Liver (tissue), 9 donors: ENCODE results near the gene MEIS2. TPM values are rescaled to one million over a fixed set of nuclear protein-coding genes. Genes with fewer than 3 reads are reported as not detected.
A peak's percentile ranks its signal among the peaks of the same experiment; 100 is the strongest.

Experiments
- DNase-seq: peaks from one replicate; pipeline ENCODE4 v3.0.0-alpha.2; 2017; ENCODE audit warnings: low spot score
- H3K27ac ChIP-seq, 2 donors: one replicate each; pipeline ENCODE4 v1.7.0; 2013; ENCODE audit warnings: inconsistent platforms in 2 of 2, low read length in 2 of 2, control low read depth in 1 of 2, low read depth in 1 of 2, mild to moderate bottlenecking in 1 of 2
- H3K27me3 ChIP-seq, 4 donors: one replicate each; pipeline versions ENCODE4 v1.6.1 to v1.7.0; 2013; ENCODE audit warnings: low read length in 3 of 4, inconsistent platforms in 1 of 4, mild to moderate bottlenecking in 1 of 4, moderate library complexity in 1 of 4; ENCODE audit not compliant: control insufficient read depth in 4 of 4, insufficient read depth in 4 of 4
- H3K36me3 ChIP-seq, 4 donors: one replicate each; pipeline versions ENCODE4 v1.6.1 to v1.7.0; 2013; ENCODE audit warnings: low read length in 3 of 4, mild to moderate bottlenecking in 3 of 4, low read depth in 1 of 4, moderate library complexity in 1 of 4; ENCODE audit not compliant: control insufficient read depth in 4 of 4, insufficient read depth in 3 of 4
- H3K4me1 ChIP-seq, 4 donors: one replicate each; pipeline versions ENCODE4 v1.6.1 to v1.7.0; 2013; ENCODE audit warnings: low read length in 3 of 4, mild to moderate bottlenecking in 3 of 4, moderate library complexity in 1 of 4; ENCODE audit not compliant: control insufficient read depth in 4 of 4, insufficient read depth in 4 of 4
- H3K4me3 ChIP-seq, 3 donors: one replicate each; pipeline versions ENCODE4 v1.6.1 to v1.7.0; 2013; ENCODE audit warnings: low read length in 3 of 3, control low read depth in 1 of 3, low read depth in 1 of 3, mild to moderate bottlenecking in 1 of 3
- H3K9ac ChIP-seq, 2 donors: one replicate each; pipeline ENCODE4 v1.7.0; 2013; ENCODE audit warnings: low read length in 2 of 2, mild to moderate bottlenecking in 2 of 2, moderate library complexity in 2 of 2, control low read depth in 1 of 2, low read depth in 1 of 2
- H3K9me3 ChIP-seq, 4 donors: one replicate each; pipeline versions ENCODE4 v1.6.1 to v1.7.0; 2013; ENCODE audit warnings: low read length in 3 of 4; ENCODE audit not compliant: control insufficient read depth in 4 of 4
- CTCF ChIP-seq: fragments of 150-350 bp; IDR thresholded peaks from 2 replicates; pipeline ENCODE4 v1.5.1; 2017; ENCODE audit warnings: improper control_type of control experiment, low read depth, low read length; ENCODE audit not compliant: missing input control
- EGR1 ChIP-seq, 2 donors: IDR thresholded peaks; 2 replicates each; pipeline ENCODE4 v1.6.1; 2016 to 2018; ENCODE audit warnings: antibody characterized with exemption in 2 of 2, low read depth in 2 of 2
- FOXA1 ChIP-seq: IDR thresholded peaks from 2 replicates; pipeline ENCODE4 v1.6.1; 2016; ENCODE audit warnings: antibody characterized with exemption
- FOXA2 ChIP-seq: IDR thresholded peaks from 2 replicates; pipeline ENCODE4 v1.6.1; 2016; ENCODE audit warnings: antibody characterized with exemption
- GABPA ChIP-seq, 2 donors: IDR thresholded peaks in 1 of 2; conservative IDR thresholded peaks in 1 of 2; 2 replicates each; pipeline ENCODE4 v1.6.1; 2016; ENCODE audit warnings: antibody characterized with exemption in 2 of 2, mild to moderate bottlenecking in 1 of 2, moderate library complexity in 1 of 2
- HNF4A ChIP-seq, 2 donors: conservative IDR thresholded peaks; 2 replicates each; pipeline ENCODE4 v1.6.1; 2016; ENCODE audit warnings: antibody characterized with exemption in 2 of 2, mild to moderate bottlenecking in 2 of 2
- HNF4G ChIP-seq: IDR thresholded peaks from 2 replicates; pipeline ENCODE4 v1.6.1; 2016; ENCODE audit warnings: antibody characterized with exemption
- JUND ChIP-seq, 2 donors: IDR thresholded peaks; 2 replicates each; pipeline ENCODE4 v1.6.1; 2016; ENCODE audit warnings: antibody characterized with exemption in 2 of 2
- NR2F2 ChIP-seq: IDR thresholded peaks from 2 replicates; pipeline ENCODE4 v1.6.1; 2016; ENCODE audit warnings: antibody characterized with exemption
- RAD21 ChIP-seq, 2 donors: IDR thresholded peaks; 2 replicates each; pipeline ENCODE4 v1.6.1; 2016; ENCODE audit warnings: antibody characterized with exemption in 2 of 2, mild to moderate bottlenecking in 2 of 2
- REST ChIP-seq: IDR thresholded peaks from 2 replicates; pipeline ENCODE4 v1.6.1; 2016; ENCODE audit warnings: antibody characterized with exemption, mild to moderate bottlenecking
- RXRA ChIP-seq, 2 donors: IDR thresholded peaks; 2 replicates each; pipeline ENCODE4 v1.6.1; 2017 to 2018; ENCODE audit warnings: antibody characterized with exemption in 2 of 2, mild to moderate bottlenecking in 1 of 2
- SP1 ChIP-seq: IDR thresholded peaks from 2 replicates; pipeline ENCODE4 v1.6.1; 2018; ENCODE audit warnings: antibody characterized with exemption, mild to moderate bottlenecking
- YY1 ChIP-seq: IDR thresholded peaks from 2 replicates; pipeline ENCODE4 v1.6.1; 2016; ENCODE audit warnings: antibody characterized with exemption, mild to moderate bottlenecking
- ZBTB33 ChIP-seq: IDR thresholded peaks from 2 replicates; pipeline ENCODE4 v1.6.1; 2016; ENCODE audit warnings: antibody characterized with exemption
- WGBS: extraction: QIAGEN DNeasy Blood & Tissue Kit; methylation state at CpG from one replicate; pipeline ENCODE4 v1.1.7; 2013; 5-methylcytosine and 5-hydroxymethylcytosine counted together
- polyA plus RNA-seq, 2 donors: library from polyadenylated mRNA; stranded (reverse) in 1 of 2; unstranded in 1 of 2; fragments of 200-250 nt in 1 of 2; fragments of >200 nt in 1 of 2; fragmentation: Nextera tagmentation in 1 of 2; extraction: Ambion mirVana in 1 of 2; gene quantifications; one replicate each; pipeline versions ENCODE4 v1.2.1 to v1.2.3, GENCODE V29; 2013 to 2015
- total RNA-seq, 2 donors: library from RNA; depleted of rRNA; stranded (reverse); fragments of >200 nt; gene quantifications; one replicate each; pipeline ENCODE4 v1.2.3, GENCODE V29; 2014
- donor health status: healthy.
- donor health status: healthy.
- donor health status: healthy.
- donor health status: healthy.
- donor health status: healthy.

Gene MEIS2
- total and polyA plus RNA-seq, 4 donors, result 3.9 to 12.6 (median 7.6) TPM

- Histone ChIP-seq H3K36me3 (peaks cover 0 to 6% (median under 1%) of the 10 kb centered on the region in 4 donors), H3K27me3 (no peaks in the 10 kb centered on the region), H3K9me3 (no peaks in the 10 kb centered on the region), H3K4me1 (peaks cover 0 to 11% (median 8%) of the 10 kb centered on the region in 4 donors), H3K9ac (no peak overlapping the region), H3K4me3 (no peak overlapping the region), H3K27ac (no peak overlapping the region)
- no peak for DNase-seq
- WGBS, result 38% methylated on average over 1 of the region's 1 CpG
- TF ChIP-seq HNF4A (conservative IDR thresholded peaks at IDR 0.05), result peak; percentile 46 to 62
- peak; percentile 38 for TF ChIP-seq SP1
- peak; percentile 76 for TF ChIP-seq FOXA1
- peak; percentile 24 for TF ChIP-seq YY1
- TF ChIP-seq RAD21 (IDR thresholded peaks at IDR 0.05), result peak; percentile 9 to 21
- peak; percentile 89 for TF ChIP-seq FOXA2
- no peak for TF ChIP-seq CTCF
- peak in 1 of 2 donors; percentile 43 for TF ChIP-seq JUND (IDR thresholded peaks at IDR 0.05)
- peak in 1 of 2 donors; percentile 38 for TF ChIP-seq RXRA (IDR thresholded peaks at IDR 0.05)
- TF ChIP-seq REST, result no peak
- TF ChIP-seq HNF4G, result no peak
Observed at GRCh38 chr15:37009288-37009687, 91.1 kb downstream of the MEIS2 start.

DNA sequence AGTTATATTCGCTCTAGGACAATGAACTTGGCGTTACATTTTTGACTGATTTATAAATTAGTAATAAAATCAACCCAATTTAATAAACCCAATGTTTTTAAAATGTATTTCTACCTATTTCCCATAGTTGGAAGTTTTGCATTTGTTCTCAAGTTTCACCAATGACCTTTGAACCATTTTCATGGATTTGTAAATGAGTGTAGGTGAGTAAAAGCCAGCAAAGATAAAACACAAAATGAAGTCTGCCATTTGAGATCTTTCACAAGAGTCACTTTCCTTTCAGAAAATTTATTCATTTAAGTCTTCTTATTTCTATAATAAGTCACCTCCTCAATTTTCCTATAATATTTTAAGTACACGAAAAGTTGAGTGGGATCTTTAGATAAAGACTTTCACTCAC lies 92.1 kb downstream of the MEIS2 start:
- Histone ChIP-seq H3K9ac (no peak overlapping the region), H3K9me3 (no peaks in the 10 kb centered on the region), H3K36me3 (peaks cover 0 to 6% (median under 1%) of the 10 kb centered on the region in 4 donors), H3K27me3 (no peaks in the 10 kb centered on the region), H3K4me1 (peaks cover 0 to 11% (median 8%) of the 10 kb centered on the region in 4 donors), H3K4me3 (no peak overlapping the region), H3K27ac (no peak overlapping the region)
- no peak for DNase-seq
- 89% methylated on average over 3 of the region's 3 CpGs for WGBS
- TF ChIP-seq SP1 (peak; percentile 41), EGR1 (IDR thresholded peaks at IDR 0.05; ENCODE audit: low read depth in 2 of 2) (no peak), NR2F2 (peak; percentile 28), RAD21 (IDR thresholded peaks at IDR 0.05) (peak in 1 of 2 donors; percentile 13), GABPA (IDR thresholded peaks at IDR 0.05 in 1 of 2, conservative IDR thresholded peaks at IDR 0.05 in 1 of 2) (no peak), ZBTB33 (no peak), HNF4A (conservative IDR thresholded peaks at IDR 0.05) (peak; percentile 65 to 70), HNF4G (peak; percentile 51), YY1 (peak; percentile 84)
